GOT3 (cell line): Measurements from ENCODE around the gene KBTBD7.

ENCODE experiments used
- DNase-seq: peaks from one replicate; lab custom pipeline; 2025; ENCODE audit warnings: mixed read lengths; lab: John Stamatoyannopoulos, UW

The KBTBD7 gene, protein sequence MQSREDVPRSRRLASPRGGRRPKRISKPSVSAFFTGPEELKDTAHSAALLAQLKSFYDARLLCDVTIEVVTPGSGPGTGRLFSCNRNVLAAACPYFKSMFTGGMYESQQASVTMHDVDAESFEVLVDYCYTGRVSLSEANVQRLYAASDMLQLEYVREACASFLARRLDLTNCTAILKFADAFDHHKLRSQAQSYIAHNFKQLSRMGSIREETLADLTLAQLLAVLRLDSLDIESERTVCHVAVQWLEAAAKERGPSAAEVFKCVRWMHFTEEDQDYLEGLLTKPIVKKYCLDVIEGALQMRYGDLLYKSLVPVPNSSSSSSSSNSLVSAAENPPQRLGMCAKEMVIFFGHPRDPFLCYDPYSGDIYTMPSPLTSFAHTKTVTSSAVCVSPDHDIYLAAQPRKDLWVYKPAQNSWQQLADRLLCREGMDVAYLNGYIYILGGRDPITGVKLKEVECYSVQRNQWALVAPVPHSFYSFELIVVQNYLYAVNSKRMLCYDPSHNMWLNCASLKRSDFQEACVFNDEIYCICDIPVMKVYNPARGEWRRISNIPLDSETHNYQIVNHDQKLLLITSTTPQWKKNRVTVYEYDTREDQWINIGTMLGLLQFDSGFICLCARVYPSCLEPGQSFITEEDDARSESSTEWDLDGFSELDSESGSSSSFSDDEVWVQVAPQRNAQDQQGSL

DNA sequence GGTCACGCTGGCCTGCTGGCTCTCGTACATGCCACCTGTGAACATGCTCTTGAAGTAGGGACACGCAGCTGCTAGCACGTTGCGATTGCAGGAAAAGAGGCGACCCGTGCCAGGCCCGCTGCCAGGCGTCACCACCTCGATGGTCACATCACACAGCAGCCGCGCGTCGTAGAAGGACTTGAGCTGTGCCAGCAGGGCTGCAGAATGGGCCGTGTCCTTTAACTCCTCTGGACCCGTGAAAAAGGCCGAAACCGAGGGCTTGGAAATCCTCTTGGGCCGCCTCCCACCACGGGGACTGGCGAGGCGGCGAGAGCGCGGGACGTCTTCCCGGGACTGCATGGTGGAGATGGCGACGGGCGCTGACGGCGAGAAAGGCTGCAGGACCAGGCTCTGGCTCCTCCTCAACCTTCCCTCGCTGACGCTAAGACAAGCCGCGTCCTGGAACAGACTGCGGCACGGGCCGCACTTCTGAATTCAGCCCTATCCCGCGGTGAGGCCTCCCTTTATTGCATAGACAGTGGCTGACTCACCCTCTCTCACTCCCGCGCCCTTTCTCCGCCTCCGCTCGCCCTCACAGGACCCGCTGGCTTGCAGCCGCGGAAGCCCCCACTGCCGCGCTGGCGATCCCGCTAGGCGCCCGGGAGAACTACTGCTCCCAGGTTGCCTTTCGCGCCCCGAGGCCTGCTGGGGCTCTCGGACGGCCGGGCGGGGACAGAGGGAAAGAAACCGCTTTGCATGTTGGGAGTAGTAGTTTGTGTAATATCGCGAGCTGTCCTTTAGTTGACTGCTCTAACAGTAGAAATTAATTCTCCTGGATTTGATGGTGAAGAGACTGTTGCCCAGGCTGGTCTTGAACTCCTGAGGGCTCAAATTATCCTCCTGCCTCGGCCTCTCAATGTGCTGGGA lies at the start of gene KBTBD7:
TSS of gene KBTBD7 (minus strand) at position 651 of the 906 bp plus-strand sequence. CDS start at position 339, 312 bp downstream.
- peak; percentile 90 for DNase-seq

DNA sequence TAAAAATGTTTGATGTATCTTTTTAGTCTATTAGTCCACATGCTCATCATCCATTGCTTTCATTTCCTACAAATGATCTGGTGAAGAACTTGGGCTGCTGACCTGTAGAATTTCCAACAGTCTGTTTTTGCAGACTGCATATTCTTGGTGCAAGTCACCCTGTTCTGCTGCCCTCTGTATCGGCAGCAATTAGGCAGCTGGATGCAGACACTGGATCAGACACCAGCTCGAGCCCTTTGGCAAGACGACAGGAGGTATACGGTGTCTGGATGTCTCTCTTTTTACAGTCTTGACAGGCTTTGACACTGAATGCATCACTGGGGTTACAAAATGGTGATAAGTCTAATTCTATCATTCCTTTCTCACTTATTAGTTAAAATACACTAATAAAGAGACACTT lies 47.3 kb upstream of the KBTBD7 start:
- DNase-seq, result no peak

DNA sequence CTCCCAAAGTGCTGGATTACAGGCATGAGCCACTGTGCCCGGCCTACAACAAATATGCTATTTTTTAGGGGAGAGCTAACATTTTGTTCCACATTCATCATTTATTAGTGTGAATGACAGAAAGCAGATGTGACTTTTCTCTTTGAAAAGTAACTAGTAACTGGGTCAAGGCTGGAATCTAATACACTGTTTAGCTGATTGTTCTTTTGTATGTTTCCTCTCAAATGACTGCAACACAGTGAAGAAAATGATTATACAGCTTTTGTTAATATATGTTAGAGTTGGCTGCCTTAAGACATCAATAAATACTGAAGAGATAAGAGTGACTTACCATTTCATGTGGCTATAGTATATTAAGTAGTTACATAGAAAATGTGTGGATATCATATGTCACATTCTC lies 42.0 kb upstream of the KBTBD7 start:
- no peak for DNase-seq

DNA sequence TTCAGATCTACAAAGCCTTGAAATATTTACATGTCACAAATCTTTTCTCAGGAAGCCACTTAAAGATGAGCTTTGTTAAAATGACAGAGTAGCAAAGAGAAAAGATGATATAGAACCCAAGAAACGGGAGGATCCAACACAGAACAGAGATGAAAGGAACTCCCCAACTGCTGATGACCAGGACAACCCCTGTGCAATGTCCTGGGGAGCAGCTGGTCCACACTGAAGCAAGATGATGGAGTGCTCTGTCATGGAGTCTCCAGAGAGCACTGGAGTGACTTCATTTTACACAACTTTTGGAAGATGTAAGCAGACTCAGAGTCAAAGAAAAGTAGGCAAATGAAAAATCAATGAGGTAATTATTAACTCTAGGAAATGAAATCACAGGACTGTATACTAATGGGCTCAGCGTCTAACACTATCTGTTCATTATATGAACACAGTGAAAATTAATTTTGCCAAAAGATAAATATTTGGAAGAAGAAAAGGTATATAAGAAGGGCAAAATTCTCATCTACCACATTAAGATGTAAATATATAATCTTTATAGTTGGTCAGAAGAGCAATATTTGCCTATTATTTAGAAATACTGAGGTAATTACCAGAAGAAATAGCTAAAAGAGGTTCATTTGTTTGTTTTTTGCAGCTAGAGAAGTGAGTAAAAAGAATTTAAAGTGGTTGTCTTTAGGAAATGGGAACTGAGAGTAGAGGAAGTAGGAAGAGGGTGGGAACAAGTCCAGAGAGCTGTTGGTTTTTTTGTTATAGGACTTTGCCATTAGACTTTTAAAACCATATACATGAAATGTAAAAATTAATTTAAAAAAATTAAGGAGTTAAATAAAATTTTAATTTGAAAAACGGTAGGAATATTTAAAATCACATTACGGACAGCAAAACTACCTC lies 38.5 kb upstream of the KBTBD7 start:
- DNase-seq, result no peak

DNA sequence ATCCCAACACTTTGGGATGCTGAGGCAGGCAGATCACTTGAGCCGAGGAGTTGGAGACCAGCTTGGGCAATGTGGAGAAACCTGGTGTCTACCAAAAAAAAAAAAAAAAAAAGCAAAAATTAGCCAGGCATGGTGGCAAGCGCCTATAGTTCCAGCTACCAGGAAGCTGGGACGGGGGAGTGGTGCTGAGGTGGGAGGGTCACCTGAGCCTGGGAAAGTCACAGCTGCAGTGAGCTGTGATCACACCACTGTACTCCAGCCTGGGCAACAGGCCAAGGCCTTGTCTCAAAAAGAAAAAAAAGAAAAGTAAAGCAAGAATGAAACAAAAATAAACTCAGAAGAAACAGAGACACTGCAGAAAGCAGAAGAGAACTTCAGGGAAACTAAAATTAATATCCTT lies 37.4 kb upstream of the KBTBD7 start:
- no peak for DNase-seq

DNA sequence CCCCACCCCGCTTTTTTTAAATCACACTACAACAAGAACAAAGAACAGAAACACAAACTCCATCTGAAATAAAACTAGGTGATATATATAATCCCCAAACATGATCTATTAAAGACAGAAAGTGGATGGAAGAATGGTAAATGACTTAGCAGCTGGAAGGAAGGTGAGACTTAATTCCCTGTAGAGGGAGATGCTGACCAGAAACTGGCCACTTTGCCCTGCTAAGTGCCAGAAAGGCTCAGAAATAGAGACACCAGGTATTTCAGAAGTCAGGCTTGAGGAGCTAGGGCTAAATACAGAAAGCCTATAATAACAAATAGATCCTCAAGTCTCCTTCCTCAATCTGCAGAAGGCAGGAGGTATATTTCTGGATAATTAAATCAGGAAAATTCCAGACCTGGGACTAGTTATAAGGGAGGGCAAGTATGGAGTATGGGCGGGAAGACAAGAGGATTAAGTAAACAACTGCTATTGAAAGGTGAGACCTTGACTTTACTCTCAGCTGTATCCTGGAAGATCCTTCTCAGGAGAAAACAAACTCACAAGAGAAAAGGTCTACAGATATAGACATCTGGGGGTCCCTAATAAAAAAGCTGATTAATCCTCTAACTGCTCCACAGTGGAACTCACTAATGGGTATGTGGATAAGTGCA lies 36.8 kb upstream of the KBTBD7 start:
- DNase-seq, result no peak

DNA sequence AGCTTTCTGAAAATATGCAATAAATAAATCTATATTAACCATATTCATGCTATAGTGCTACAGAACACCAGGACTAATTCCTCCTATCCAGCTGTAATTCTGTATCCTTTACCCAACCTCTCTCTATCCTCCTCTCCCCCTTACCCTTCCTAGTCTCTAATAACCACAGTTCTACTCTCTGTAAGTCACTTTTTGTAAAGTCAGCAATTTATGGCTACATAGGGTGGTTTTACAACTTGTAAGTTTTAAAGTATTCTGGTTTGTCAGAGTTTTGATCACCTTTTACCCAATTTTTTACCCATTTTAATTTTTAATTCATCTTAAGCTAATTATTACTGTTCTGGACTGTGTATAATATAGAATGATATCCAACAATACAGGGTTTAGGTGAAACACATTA lies 35.0 kb upstream of the KBTBD7 start:
- no peak for DNase-seq

DNA sequence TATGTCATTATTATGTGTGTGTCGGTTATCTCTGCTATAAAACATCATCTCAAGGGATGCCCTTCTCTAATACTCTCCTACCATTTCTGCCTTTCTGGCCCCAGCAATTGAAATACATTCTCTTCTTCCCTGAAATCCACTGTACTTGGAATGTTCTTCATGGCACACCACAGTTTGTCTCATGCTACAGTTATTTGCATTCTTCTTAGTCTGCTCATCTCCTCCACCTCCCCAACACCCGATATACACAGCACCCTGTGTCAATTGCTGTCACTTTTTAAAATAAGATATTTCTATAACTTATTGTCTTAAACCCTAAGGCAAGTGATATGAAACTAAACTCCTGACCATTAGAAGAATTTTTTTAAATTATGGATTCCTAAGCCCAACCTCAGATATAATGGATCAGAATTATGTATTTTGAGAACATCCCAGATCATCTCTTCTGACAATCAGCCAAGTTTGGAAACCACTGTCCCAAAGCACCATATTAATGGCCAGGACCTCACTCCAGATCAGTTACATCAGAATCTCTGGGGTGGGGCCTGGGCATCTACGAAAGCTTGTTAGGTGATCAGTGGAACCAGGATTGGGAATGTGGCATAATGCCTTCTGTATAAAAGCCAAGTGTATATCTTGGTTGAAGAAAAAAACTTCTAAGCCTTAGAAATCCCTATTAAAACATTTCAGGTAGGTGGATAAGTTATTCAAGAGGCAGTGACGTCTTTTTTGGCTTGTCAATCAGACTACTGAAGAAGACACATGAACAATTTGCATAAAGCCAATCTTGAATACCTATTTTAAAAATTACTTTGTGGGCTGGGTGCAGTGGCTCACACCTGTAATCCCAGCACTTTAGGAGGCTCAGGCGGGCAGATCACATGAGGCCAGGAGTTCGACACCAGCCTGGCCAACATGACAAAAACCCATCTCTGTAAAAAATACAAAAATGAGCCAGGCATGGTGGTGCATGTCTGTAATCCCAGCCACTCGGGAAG lies 30.0 kb upstream of the KBTBD7 start:
- no peak for DNase-seq

DNA sequence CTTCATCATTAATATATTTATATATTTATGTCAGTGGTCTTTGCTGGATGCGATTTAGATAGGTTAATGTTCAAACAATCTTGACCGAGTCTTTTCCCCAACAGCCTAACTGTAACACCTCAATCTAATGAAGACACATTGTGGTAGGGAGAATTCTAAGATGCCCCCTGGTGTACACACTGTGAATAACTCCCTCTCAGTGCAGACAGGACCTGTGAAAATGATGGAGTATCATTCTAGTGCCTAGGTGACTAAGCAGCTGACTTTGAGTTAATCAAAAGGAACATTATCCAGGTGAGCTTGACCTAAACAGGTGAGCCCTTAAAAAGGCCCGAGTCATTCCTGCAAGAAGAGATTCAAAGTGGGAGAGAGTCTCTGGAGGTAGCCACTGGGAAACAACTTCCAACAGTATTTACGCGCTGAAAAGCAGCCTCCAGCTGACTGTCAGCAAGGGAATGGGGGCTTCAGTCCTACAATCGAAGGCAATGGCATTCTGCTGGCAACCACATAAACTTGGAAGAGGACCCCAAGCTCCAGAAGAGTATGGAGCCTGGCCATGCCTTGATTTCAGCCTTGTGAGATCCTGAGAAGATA lies 28.0 kb upstream of the KBTBD7 start:
- no peak for DNase-seq

DNA sequence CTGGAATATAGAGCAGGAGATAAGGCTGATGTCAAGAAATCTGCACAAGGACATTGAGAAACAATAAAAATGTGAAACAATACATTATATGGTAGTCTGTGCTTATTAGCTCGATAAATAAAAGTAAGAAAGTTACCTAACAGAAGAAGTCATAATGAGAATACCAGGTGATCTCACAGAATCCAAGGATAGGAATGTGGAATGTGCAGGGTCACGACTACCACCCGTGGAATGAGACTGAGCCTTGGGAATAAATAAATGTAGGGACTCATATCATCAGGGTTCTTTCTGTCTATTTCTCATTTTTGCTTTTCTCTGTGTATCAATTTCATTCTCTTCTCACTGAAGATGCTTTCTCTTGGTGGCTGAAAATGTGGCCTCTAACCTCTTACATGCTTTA lies 26.0 kb upstream of the KBTBD7 start:
- no peak for DNase-seq

DNA sequence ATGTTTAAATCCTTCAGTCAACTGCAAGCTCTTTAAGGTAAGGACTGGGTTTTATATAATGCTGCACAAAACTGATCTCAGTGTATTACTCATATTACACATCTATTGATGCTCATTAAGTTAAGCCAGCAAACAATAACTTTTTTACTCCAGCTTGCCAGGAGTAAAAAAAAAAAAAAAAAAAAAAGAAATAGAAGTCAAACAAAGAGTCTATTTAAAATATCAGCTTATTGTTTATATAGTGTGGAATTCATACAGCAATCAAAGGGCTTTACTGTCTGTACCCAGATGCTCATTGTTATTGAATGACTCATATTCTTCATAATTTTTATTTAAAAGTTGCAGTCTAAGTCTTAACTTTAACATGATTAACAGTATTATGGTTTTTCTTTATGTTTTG lies 21.8 kb upstream of the KBTBD7 start:
- DNase-seq, result no peak

DNA sequence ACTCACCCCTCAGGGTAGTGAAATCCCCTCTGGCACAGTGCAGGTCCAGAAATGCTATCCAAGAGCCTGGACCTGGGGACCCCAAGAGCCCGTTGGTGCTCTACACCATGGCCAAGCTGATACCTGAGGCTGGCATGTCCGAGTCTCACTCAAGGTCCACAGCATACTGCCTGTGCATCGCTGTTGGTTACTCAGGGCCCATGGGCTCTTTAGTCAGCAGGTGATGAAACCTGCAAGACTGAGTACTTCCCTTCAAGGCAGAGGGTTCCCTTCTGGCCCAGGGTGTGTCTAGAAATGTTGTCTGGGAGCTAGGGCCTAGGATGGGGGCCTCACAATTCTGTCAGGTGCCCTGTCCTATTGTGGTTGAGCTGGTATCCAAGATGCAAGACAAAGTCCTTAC lies 19.6 kb upstream of the KBTBD7 start:
- DNase-seq, result no peak

DNA sequence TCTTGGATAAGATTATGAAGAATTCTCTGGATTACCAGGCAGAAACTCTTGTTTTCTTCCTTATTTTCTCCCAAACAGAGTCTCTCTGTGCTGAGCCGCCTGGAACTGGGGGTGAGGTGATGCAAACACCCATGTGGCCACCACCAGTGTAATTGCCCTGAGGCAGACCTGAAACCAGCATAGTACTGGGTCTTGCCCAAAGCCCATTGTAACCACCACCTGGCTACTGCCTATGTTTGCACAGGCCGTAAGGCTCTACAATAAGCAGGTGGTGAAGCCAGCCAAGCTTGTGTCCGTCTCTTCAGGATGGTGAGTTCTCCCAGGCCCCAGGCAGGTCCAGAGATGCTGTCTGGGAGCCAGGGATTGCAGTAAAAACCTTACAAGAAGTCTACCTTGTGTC lies 18.9 kb upstream of the KBTBD7 start:
- DNase-seq, result no peak

DNA sequence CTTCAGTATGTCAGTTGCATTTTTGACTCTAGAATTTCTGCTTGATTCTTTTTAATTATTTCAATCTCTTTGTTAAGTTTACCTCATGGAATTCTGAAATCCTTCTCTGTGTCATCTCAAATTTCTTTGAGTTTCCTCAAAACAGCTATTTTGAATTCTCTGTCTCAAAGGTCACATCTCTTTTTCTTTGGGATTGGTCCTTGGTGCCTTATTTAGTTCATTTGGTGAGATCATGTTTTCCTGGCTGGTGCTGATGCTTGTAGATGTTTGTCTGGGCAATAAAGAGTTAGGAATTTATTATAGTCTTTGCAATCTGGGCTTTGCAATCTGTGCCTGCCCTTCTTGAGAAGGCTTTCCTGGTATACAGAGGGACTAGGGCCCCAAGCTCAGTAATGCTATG lies 18.5 kb upstream of the KBTBD7 start:
- no peak for DNase-seq

DNA sequence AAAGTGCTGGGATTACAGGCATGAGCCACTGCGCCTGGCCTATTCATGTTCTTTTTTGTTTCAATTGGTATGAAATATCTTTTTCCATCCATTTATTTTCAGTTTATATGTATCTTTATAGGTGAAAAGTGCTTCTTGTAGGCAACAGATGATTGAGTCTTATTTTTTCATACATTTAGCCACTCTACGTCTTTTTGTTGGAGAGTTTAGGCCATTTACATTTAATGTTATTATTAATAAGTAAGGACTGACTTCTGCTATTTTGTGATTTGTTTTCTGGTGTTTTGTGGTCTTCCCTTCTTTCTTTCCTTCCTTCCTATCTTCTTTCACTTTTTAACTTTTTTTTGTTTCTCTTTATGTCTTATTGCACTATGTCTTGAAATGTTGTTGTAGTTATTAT lies 16.7 kb upstream of the KBTBD7 start:
- DNase-seq, result no peak

DNA sequence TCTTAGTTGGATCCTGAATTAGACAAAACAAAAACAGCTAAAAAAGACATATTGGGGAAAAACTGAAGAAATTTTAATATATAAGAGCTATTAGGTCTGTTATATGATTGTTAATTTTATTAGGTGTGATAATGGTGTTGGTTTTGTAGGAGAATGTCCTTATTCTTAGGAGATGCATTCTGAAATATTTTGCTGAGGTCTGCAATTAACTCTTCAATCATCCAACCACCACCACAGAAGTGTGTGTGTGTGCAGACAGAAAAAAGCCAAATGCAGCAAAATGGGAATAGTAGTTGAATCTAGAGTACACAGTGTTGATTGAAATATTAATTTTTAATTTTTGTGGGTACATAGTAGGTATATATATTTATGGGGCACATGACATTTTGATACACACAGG lies 12.1 kb upstream of the KBTBD7 start:
- no peak for DNase-seq

DNA sequence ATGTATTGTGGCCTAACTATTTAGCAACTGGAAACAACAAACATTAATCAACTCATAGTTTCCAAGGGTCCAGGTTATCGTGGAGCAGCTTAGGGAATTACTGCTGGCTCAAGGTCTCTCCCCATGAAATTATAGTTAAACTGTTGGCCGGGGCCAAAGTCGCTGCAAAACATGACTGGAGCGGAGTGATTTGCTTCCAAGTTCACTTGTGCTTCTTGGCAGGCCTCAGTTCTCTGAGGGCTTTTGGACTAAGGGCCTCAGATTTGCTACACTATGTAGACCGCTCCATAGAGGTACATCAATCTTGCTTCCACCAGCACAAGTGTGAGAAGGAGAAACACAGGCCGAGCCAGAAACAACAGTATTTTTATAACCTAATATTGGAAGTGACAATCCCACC lies 9.4 kb upstream of the KBTBD7 start:
- no peak for DNase-seq

DNA sequence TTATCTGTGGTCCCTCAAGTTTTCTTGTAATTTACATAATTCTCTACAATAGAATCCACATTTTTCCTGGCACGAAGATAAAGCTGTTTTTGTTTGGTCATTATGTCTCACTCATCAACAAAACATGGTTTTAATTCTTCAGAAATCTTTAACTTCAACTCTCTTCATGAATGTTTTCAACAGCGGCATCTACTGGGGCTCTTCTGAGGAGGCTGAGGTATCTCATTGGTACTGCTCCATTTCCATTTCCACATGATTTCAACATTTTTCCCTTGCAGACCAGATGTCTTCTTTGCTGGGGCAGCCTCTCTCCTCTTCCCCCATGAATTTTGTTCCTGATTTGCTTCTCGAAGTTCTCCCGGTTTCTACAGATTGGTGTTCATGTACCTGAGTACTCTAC lies 5.8 kb upstream of the KBTBD7 start:
- DNase-seq, result no peak

DNA sequence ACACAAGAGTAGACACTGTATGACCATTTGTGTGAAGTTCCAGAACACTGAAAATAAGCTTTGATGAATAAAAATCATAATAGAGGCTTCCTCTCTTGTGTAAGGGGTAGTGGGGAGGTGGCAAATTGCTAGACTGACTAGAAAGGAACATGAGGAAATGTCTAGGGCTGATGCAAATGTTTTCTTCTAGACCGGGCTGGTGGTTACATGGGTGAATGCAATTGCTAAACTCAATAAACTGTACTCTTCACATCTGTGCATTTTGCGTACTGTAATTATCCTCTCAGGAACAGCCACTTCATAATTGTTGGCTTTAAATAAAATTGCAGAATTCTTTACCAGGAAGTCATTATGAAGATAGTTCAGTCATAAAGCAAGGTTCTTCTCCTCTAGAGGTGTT lies 5.2 kb upstream of the KBTBD7 start:
- no peak for DNase-seq
